ENCODE measurements around the gene RNF220. TPM values are rescaled to one million over a fixed set of nuclear protein-coding genes. Genes with fewer than 3 reads are reported as not detected.

The RNF220 gene
- total and polyA plus RNA-seq, 2 of the 13 experiments (the other 11 are each of a cell fraction or from before 2014, with no cell fraction given), result 48.2 to 72.1 TPM

DNA sequence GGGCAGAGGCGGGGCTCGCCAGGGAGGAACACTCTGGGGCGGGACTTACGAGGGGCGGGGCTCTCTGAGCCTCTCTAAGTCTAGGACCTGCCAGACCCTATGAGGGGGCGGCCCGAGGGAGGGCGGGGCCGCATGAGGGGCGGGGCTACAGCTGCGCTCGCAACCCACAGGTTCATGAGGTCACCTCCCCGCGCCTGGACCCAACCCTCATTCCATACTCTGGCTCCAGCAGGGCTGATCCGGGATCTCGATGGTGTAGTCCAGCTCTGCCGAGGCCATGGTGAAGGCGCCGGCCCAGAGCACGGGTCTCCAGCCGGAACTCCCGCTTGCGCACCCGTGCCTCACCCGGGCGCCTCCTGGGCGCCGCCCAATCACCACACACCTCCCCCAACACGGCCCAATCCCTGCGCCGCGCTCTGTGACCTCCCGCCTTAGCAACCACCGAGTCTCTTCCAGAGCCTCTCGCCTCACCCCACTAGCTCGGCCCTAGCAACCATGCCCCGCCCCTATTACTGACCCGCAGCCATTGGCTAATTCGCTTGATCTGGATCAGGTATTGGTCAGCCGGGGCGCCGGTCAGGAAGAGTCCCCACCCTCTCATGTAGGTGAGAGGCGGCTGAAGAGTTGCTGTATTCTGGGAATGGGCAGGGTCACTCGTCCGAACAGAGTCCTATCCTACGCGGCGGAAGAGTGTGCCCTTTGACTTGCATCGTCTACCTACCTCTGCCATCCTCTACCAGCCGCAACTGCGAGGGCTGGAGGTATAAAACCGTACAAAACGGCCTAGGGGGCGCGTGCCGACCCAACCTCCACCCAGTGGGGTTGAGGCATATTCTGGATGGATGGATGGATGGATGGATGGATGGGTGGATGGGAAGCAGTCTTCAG is 269.3 kb downstream of the RNF220 start, which contains the start of the genes ARMH1 and TMEM53 (continued):
- TF ChIP-seq RFX5 (IDR thresholded peaks at IDR 0.05; ENCODE audit: low read depth, low read length), result peak; percentile 89
- TF ChIP-seq ZNF563 (CRISPR knock-in tag; IDR thresholded peaks at IDR 0.05), result no peak
- TF ChIP-seq, protein P1, sequence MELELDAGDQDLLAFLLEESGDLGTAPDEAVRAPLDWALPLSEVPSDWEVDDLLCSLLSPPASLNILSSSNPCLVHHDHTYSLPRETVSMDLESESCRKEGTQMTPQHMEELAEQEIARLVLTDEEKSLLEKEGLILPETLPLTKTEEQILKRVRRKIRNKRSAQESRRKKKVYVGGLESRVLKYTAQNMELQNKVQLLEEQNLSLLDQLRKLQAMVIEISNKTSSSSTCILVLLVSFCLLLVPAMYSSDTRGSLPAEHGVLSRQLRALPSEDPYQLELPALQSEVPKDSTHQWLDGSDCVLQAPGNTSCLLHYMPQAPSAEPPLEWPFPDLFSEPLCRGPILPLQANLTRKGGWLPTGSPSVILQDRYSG (CRISPR knock-in tag; IDR thresholded peaks at IDR 0.05), result no peak
- peak; percentile 79 for TF ChIP-seq PHF21A (CRISPR knock-in tag; IDR thresholded peaks at IDR 0.05)
- no peak for TF ChIP-seq GPN1 (CRISPR knock-in tag; IDR thresholded peaks at IDR 0.05; ENCODE audit: borderline replicate concordance)
- no peak for TF ChIP-seq ZFP36L1 (CRISPR knock-in tag; IDR thresholded peaks at IDR 0.05)
- TF ChIP-seq, protein P2, sequence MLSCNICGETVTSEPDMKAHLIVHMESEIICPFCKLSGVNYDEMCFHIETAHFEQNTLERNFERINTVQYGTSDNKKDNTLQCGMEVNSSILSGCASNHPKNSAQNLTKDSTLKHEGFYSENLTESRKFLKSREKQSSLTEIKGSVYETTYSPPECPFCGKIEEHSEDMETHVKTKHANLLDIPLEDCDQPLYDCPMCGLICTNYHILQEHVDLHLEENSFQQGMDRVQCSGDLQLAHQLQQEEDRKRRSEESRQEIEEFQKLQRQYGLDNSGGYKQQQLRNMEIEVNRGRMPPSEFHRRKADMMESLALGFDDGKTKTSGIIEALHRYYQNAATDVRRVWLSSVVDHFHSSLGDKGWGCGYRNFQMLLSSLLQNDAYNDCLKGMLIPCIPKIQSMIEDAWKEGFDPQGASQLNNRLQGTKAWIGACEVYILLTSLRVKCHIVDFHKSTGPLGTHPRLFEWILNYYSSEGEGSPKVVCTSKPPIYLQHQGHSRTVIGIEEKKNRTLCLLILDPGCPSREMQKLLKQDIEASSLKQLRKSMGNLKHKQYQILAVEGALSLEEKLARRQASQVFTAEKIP (CRISPR knock-in tag; IDR thresholded peaks at IDR 0.05; ENCODE audit: borderline replicate concordance), result no peak
- TF ChIP-seq, protein P3, sequence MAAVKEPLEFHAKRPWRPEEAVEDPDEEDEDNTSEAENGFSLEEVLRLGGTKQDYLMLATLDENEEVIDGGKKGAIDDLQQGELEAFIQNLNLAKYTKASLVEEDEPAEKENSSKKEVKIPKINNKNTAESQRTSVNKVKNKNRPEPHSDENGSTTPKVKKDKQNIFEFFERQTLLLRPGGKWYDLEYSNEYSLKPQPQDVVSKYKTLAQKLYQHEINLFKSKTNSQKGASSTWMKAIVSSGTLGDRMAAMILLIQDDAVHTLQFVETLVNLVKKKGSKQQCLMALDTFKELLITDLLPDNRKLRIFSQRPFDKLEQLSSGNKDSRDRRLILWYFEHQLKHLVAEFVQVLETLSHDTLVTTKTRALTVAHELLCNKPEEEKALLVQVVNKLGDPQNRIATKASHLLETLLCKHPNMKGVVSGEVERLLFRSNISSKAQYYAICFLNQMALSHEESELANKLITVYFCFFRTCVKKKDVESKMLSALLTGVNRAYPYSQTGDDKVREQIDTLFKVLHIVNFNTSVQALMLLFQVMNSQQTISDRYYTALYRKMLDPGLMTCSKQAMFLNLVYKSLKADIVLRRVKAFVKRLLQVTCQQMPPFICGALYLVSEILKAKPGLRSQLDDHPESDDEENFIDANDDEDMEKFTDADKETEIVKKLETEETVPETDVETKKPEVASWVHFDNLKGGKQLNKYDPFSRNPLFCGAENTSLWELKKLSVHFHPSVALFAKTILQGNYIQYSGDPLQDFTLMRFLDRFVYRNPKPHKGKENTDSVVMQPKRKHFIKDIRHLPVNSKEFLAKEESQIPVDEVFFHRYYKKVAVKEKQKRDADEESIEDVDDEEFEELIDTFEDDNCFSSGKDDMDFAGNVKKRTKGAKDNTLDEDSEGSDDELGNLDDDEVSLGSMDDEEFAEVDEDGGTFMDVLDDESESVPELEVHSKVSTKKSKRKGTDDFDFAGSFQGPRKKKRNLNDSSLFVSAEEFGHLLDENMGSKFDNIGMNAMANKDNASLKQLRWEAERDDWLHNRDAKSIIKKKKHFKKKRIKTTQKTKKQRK (IDR thresholded peaks at IDR 0.05; ENCODE audit: low read length), result peak; percentile 41; the same call in 1 of the 2 replicates
- no peak for TF ChIP-seq JUN (CRISPR knock-in tag; IDR thresholded peaks at IDR 0.05)
- no peak for TF ChIP-seq GTF2F1 (IDR thresholded peaks at IDR 0.05; ENCODE audit: low read length)
- no peak for TF ChIP-seq FLYWCH1 (CRISPR knock-in tag; IDR thresholded peaks at IDR 0.05)
- TF ChIP-seq JDP2 (CRISPR knock-in tag; IDR thresholded peaks at IDR 0.05; ENCODE audit: borderline replicate concordance), result no peak
- peak; percentile 59 for TF ChIP-seq SKI (IDR thresholded peaks at IDR 0.05; ENCODE audit: partially characterized antibody)
- peak; percentile 69; the same call in 1 of the 2 replicates for TF ChIP-seq NCOR1 (IDR thresholded peaks at IDR 0.05; ENCODE audit: borderline replicate concordance, low read length)
- TF ChIP-seq, protein P4, sequence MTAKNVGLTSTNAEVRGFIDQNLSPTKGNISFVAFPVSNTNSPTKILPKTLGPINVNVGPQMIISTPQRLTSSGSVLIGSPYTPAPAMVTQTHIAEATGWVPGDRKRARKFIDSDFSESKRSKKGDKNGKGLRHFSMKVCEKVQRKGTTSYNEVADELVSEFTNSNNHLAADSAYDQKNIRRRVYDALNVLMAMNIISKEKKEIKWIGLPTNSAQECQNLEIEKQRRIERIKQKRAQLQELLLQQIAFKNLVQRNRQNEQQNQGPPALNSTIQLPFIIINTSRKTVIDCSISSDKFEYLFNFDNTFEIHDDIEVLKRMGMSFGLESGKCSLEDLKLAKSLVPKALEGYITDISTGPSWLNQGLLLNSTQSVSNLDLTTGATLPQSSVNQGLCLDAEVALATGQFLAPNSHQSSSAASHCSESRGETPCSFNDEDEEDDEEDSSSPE (CRISPR knock-in tag; IDR thresholded peaks at IDR 0.05), result 0 out of 2 replicates have a peak, but pooled peaks have one; percentile 40
- TF ChIP-seq, protein P5, sequence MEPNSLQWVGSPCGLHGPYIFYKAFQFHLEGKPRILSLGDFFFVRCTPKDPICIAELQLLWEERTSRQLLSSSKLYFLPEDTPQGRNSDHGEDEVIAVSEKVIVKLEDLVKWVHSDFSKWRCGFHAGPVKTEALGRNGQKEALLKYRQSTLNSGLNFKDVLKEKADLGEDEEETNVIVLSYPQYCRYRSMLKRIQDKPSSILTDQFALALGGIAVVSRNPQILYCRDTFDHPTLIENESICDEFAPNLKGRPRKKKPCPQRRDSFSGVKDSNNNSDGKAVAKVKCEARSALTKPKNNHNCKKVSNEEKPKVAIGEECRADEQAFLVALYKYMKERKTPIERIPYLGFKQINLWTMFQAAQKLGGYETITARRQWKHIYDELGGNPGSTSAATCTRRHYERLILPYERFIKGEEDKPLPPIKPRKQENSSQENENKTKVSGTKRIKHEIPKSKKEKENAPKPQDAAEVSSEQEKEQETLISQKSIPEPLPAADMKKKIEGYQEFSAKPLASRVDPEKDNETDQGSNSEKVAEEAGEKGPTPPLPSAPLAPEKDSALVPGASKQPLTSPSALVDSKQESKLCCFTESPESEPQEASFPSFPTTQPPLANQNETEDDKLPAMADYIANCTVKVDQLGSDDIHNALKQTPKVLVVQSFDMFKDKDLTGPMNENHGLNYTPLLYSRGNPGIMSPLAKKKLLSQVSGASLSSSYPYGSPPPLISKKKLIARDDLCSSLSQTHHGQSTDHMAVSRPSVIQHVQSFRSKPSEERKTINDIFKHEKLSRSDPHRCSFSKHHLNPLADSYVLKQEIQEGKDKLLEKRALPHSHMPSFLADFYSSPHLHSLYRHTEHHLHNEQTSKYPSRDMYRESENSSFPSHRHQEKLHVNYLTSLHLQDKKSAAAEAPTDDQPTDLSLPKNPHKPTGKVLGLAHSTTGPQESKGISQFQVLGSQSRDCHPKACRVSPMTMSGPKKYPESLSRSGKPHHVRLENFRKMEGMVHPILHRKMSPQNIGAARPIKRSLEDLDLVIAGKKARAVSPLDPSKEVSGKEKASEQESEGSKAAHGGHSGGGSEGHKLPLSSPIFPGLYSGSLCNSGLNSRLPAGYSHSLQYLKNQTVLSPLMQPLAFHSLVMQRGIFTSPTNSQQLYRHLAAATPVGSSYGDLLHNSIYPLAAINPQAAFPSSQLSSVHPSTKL (CRISPR knock-in tag; IDR thresholded peaks at IDR 0.05), result no peak
